ENCODE data around the gene HYKK.

GRCh38 chr15:78564743-78565096 is 57.3 kb downstream of the HYKK start:
- no peak for TF ChIP-seq POLR2A (IDR thresholded peaks at IDR 0.05)
- TF ChIP-seq CTCF (IDR thresholded peaks at IDR 0.05), result no peak
- TF ChIP-seq POLR2AphosphoS5 (IDR thresholded peaks at IDR 0.05), result no peak

Data from breast epithelium (tissue), 3 donors.